GM23338 (cell line): ENCODE results near the gene ANKRD18B.
"Not testable (repeated sequence)": the region's sequence is repeated elsewhere in the genome, so short reads cannot be mapped to it uniquely, and the experiment has no call there.

Experiments
- CTCF ChIP-seq, 2 experiments: fragments of 200-600 bp in 1 of 2; sonication (generic) in 1 of 2; conservative IDR thresholded peaks; 2 replicates each; pipeline versions ENCODE4 v1.5.1 to v1.6.1; 2016 to 2017; ENCODE audit warnings: antibody characterized with exemption in 2 of 2, low read depth in 2 of 2, mild to moderate bottlenecking in 2 of 2, moderate library complexity in 1 of 2
- EZH2 ChIP-seq: fragments of 200-600 bp; sonication (generic); IDR thresholded peaks from one replicate; pipeline ENCODE4 v1.8.0; 2017; ENCODE audit warnings: antibody characterized with exemption, mild to moderate bottlenecking, low read depth; ENCODE audit not compliant: unreplicated experiment
- EZH2phosphoT487 ChIP-seq: fragments of 200-600 bp; sonication (generic); IDR thresholded peaks from one replicate; pipeline ENCODE4 v1.8.1; 2018; ENCODE audit warnings: antibody characterized with exemption; ENCODE audit not compliant: unreplicated experiment
- POLR2AphosphoS5 ChIP-seq: IDR thresholded peaks from 2 replicates; pipeline ENCODE4 v1.6.1; 2016; ENCODE audit warnings: antibody characterized with exemption, low read depth
- ZNF114 ChIP-seq: fragments of 250-450 bp; sonication (Bioruptor Pico); IDR thresholded peaks from 2 replicates; pipeline ENCODE4 v1.5.0; 2020; ENCODE audit warnings: mild to moderate bottlenecking, moderate library complexity

GRCh38 chr9:33493819-33494218, 30.2 kb upstream of the ANKRD18B start:
- TF ChIP-seq CTCF (conservative IDR thresholded peaks at IDR 0.05; ENCODE audit: low read depth in 2 of 2); EZH2phosphoT487; EZH2; ZNF114 (CRISPR knock-in tag); POLR2AphosphoS5: not testable (repeated sequence)
